ENCODE measurements around the gene TRIM9.

The TRIM9 gene

DNA sequence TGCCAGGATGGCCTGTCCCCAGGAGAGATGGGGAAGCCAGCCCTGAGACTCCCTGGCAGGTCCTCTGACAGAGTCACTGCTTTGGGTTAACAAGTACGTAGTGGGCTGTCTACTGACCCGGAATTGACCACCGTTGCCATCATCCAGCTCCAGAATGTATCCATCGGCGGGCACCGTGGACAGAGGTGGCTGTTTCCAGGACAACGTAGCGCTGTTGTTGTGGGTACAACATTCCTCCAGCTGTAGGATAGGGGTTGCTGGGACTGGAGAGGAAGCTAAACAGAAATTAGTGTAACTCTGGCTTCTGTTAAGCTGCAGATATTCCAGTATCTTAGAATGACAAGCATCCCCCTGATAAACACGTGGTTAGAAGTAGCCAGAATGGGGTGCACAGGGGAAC, 94.3 kb downstream of the TRIM9 start:
- TF ChIP-seq, protein P1, sequence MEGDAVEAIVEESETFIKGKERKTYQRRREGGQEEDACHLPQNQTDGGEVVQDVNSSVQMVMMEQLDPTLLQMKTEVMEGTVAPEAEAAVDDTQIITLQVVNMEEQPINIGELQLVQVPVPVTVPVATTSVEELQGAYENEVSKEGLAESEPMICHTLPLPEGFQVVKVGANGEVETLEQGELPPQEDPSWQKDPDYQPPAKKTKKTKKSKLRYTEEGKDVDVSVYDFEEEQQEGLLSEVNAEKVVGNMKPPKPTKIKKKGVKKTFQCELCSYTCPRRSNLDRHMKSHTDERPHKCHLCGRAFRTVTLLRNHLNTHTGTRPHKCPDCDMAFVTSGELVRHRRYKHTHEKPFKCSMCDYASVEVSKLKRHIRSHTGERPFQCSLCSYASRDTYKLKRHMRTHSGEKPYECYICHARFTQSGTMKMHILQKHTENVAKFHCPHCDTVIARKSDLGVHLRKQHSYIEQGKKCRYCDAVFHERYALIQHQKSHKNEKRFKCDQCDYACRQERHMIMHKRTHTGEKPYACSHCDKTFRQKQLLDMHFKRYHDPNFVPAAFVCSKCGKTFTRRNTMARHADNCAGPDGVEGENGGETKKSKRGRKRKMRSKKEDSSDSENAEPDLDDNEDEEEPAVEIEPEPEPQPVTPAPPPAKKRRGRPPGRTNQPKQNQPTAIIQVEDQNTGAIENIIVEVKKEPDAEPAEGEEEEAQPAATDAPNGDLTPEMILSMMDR (IDR thresholded peaks at IDR 0.05): no peak

DNA sequence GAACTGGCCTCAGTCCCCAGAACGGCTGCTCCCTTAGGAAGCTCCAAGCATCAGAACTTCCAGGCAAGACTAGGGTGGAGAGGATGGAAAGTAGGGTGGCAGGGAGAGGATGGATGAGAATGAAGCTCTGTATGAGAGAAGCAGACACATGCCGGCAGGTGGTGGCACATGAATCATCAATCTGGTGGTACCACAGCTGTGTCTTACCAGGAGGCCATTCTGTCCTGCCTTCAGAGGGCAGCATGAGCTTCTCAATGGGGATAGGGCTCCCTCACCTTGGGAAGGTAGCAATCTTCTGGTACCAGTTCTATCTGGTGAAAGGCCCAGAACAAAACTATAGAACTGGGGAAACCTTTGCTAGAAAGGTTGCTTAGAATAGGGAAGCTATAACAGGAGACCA, 95.2 kb downstream of the TRIM9 start:
- TF ChIP-seq, protein P1 (IDR thresholded peaks at IDR 0.05): no peak

DNA sequence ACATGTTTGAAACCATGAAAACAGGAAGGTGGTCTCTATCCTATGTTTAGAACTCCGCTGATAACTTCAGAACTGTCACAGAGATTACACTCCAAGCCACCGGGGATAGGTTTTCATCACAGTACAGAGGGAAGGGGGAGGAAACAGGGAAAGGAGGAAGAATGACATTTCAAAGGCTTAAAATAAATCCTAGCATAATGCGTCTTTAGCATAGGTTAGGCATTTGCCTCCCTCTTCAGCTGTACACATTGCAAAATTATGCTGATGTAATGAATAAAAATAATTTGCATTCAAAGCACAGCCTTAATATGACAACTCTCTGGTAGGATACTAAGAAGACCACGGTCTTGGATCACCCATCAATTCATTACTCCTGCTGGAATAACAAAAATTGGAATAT, 96.3 kb downstream of the TRIM9 start:
- TF ChIP-seq, protein P1 (IDR thresholded peaks at IDR 0.05): no peak

DNA sequence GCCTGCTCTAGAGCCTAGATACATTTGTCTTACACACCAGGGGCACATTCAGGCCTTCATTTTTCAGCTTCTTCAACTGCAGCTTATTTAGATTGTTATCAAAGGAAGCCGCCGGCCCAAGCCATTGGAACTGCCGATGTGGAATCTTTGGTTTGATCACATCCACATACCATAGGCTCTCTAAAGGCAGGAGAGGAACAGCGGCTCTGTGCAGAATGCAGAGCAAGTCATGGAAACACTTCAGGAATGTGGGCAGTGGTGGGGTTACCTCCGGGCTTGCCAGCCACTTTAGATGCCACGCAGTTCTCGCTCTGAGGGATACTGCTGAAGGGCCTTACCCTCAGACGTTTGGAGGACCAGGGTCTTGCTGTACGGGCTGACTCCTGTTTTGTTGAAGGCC, 97.2 kb downstream of the TRIM9 start:
- TF ChIP-seq, protein P1 (IDR thresholded peaks at IDR 0.05): no peak

DNA sequence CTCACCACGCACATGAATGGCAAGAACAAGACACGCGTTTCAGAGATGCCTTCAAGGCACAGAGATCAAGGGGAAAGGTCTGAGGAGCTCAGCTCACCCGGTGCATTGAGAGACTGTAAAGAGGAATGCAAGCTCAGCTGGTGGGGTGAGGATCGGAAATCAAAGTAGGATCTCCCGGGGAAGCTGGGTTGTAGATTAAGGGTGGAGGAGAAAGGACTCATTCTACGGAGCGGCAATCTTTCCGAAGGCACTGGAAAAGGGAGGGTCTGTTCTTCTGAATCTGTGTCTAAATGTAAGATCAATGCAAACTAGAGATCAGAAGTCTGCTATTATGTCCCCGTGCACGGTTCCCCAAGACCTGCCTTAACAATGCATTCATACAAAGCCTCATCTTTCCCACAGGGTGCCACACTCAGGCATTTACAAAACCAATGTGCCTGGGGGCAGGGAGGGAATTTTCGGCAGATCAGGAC, 109.0 kb downstream of the TRIM9 start:
- TF ChIP-seq, protein P1 (IDR thresholded peaks at IDR 0.05): no peak

DNA sequence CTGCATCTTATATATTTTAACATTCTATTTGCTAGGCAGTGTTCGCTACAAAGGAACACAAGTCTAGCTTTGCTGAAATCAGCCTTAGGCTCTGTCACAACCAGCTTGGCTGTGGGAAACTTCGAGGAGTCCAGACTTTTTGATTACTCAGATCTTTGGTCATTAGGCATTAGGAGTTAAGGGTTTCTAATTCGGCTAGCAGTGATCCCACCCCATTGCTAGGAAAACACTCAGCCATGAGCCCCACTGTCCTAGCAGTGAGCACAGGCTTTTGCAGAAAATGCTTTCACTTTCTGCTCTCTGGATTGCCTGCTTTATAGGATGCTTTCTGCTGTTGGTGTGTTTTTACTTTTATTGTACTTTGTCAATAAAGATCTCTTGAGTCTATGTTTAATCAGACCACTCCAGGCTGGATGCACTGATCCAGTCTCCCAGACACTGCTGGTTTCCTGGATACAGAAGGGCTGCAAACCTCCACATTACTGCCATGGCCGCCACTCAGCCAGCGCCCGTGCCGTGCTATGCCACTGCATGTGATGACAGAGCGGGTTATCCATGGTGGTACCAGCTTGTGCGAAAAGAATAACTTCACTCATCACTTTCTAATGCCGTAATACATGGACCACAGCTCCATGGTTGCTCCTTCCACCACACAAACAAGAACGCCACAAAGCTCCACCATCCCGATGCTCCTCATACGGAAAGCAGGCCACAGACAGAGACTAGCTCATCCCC, 109.6 kb downstream of the TRIM9 start:
- TF ChIP-seq, protein P1 (IDR thresholded peaks at IDR 0.05): no peak

DNA sequence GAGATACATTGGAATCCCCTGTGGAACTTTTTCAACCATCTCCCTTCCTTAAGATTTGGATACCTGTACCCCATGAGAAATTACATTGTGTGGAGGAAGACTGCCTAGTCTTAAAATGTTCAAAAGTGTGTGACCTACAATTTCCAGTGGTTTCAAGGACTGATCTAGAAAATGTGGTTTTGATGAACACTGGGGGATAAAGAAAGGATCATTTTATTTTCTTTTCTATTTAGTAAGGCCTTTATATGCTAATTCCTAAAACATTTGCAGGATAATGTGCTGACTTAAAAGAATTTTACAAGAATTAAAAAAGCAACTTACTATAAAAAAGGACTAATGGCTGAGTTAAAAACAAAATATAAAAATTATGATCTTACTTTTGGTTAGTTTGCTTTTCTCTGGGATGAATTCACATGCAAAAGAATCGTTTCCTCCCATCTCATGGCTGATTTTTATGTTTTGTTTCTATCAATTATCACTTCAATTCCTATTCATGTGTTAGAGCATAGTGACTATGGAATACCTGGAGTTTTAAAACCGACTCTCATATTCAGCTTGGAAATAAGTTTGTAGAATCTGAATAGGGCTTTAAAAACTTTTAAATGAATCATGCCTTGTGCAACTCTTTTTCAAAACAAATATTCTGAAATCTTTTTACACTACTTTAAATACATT, 110.7 kb downstream of the TRIM9 start:
- TF ChIP-seq, protein P1 (IDR thresholded peaks at IDR 0.05): no peak

Data from LNCAP (cell line).